ENCODE measurements around the gene SFXN5. TPM values are rescaled to one million over a fixed set of nuclear protein-coding genes. Genes with fewer than 3 reads are reported as not detected.

Gene SFXN5
- polyA plus RNA-seq, 1 donor from 2014 or later = 5.8 TPM

DNA sequence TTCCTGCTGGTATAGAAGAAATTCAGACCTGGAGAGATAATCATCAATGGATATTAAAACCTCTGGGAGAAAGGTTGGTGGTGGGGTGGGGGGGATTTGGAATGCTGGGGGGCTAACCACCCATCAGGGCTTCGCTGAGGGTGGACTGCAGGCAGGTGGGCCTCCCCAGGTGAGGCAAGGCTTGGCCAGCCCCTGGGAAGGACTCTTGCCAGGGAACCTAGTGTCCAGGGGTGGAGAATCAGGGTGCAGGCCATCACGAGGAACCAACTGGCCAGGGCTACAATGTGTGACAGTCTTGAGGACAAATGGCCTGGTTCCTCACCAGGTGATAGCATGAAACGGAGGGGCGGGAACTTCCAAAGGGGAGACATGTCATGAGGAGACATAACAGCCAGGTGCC, 29.4 kb upstream of the SFXN5 start:
- Histone ChIP-seq H3K79me2 (replicated peaks; ENCODE audit: insufficient read depth, low read length) (no peaks in the 10 kb centered on the region), H3K4me2 (ENCODE audit: low read length) (no peak overlapping the region), H3K36me3 (ENCODE audit: insufficient read depth, low read length) (no peaks in the 10 kb centered on the region), H3K9me2 (ENCODE audit: insufficient read depth, low read length) (no peaks in the 10 kb centered on the region), H2AFZ (ENCODE audit: low read depth, low read length) (no peak overlapping the region), H3K27me3 (ENCODE audit: insufficient read depth, low read depth, low read length) (no peaks in the 10 kb centered on the region), H3F3A (ENCODE audit: insufficient read depth, low read length, poor library complexity, severe bottlenecking) (no peaks in the 10 kb centered on the region), H3K27ac (ENCODE audit: low read length) (no peak overlapping the region), H3K4me3 (ENCODE audit: low read length) (no peak overlapping the region), H3K9me3 (ENCODE audit: low read length) (no peaks in the 10 kb centered on the region), H3K9ac (ENCODE audit: low read length) (no peak overlapping the region), H4K20me1 (ENCODE audit: insufficient read depth) (no peaks in the 10 kb centered on the region)
- TF ChIP-seq SMC3 (conservative IDR thresholded peaks at IDR 0.05; ENCODE audit: poor library complexity) = no peak

DNA sequence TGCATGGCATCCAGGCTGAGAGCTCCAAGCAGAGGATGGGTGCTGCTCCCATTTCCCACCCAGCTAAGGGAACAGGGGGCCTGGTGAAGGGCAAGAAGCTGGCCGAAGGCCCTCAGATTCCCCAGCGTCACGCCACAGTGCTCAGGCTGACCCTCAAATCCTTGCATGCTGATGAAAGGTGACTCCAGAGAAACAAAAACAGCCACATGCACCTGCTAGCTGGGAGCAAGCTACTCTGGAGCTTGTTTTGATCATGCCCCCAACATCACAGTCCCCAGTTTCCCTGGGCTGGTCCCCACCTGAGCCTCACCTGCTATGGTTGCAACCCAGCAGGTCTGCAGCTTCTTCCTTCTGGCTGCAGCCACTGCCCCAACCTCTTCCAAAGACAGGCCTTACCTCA, 28.0 kb upstream of the SFXN5 start:
- no peak overlapping the region for H3K9ac ChIP-seq (ENCODE audit: low read length)
- no peaks in the 10 kb centered on the region for H3K9me3 ChIP-seq (ENCODE audit: low read length)
- H3K9me2 ChIP-seq (ENCODE audit: insufficient read depth, low read length) = no peaks in the 10 kb centered on the region
- H3K4me2 ChIP-seq (ENCODE audit: low read length) = no peak overlapping the region
- H3F3A ChIP-seq (ENCODE audit: insufficient read depth, low read length, poor library complexity, severe bottlenecking) = no peaks in the 10 kb centered on the region
- H3K27me3 ChIP-seq (ENCODE audit: insufficient read depth, low read depth, low read length) = no peaks in the 10 kb centered on the region
- no peak overlapping the region for H3K4me3 ChIP-seq (ENCODE audit: low read length)
- no peaks in the 10 kb centered on the region for H3K36me3 ChIP-seq (ENCODE audit: insufficient read depth, low read length)
- no peak overlapping the region for H2AFZ ChIP-seq (ENCODE audit: low read depth, low read length)
- no peaks in the 10 kb centered on the region for H3K79me2 ChIP-seq (replicated peaks; ENCODE audit: insufficient read depth, low read length)
- TF ChIP-seq MXI1 (conservative IDR thresholded peaks at IDR 0.05; ENCODE audit: poor library complexity, severe bottlenecking) (no peak), POLR2AphosphoS5 (IDR thresholded peaks at IDR 0.05) (no peak), RAD21 (conservative IDR thresholded peaks at IDR 0.05) (no peak), EZH2 (IDR thresholded peaks at IDR 0.05; ENCODE audit: borderline replicate concordance, insufficient read depth, low read length, poor library complexity, severe bottlenecking) (no peak), SMC3 (conservative IDR thresholded peaks at IDR 0.05; ENCODE audit: poor library complexity) (no peak), EP300 (conservative IDR thresholded peaks at IDR 0.05; ENCODE audit: poor library complexity, severe bottlenecking) (no peak), TAF1 (IDR thresholded peaks at IDR 0.05; ENCODE audit: low read depth) (no peak), REST (IDR thresholded peaks at IDR 0.05; ENCODE audit: borderline replicate concordance) (no peak)
- TF ChIP-seq, protein P1, sequence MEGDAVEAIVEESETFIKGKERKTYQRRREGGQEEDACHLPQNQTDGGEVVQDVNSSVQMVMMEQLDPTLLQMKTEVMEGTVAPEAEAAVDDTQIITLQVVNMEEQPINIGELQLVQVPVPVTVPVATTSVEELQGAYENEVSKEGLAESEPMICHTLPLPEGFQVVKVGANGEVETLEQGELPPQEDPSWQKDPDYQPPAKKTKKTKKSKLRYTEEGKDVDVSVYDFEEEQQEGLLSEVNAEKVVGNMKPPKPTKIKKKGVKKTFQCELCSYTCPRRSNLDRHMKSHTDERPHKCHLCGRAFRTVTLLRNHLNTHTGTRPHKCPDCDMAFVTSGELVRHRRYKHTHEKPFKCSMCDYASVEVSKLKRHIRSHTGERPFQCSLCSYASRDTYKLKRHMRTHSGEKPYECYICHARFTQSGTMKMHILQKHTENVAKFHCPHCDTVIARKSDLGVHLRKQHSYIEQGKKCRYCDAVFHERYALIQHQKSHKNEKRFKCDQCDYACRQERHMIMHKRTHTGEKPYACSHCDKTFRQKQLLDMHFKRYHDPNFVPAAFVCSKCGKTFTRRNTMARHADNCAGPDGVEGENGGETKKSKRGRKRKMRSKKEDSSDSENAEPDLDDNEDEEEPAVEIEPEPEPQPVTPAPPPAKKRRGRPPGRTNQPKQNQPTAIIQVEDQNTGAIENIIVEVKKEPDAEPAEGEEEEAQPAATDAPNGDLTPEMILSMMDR (IDR thresholded peaks at IDR 0.05; ENCODE audit: poor library complexity, severe bottlenecking) = no peak
- H4K20me1 ChIP-seq (ENCODE audit: insufficient read depth) = no peaks in the 10 kb centered on the region
- H3K27ac ChIP-seq (ENCODE audit: low read length) = no peak overlapping the region

- TF ChIP-seq EZH2 (IDR thresholded peaks at IDR 0.05; ENCODE audit: borderline replicate concordance, insufficient read depth, low read length, poor library complexity, severe bottlenecking) (no peak), RAD21 (conservative IDR thresholded peaks at IDR 0.05) (no peak), REST (IDR thresholded peaks at IDR 0.05; ENCODE audit: borderline replicate concordance) (no peak), EP300 (conservative IDR thresholded peaks at IDR 0.05; ENCODE audit: poor library complexity, severe bottlenecking) (no peak), POLR2AphosphoS5 (IDR thresholded peaks at IDR 0.05) (no peak), SMC3 (conservative IDR thresholded peaks at IDR 0.05; ENCODE audit: poor library complexity) (no peak), MXI1 (conservative IDR thresholded peaks at IDR 0.05; ENCODE audit: poor library complexity, severe bottlenecking) (no peak), TAF1 (IDR thresholded peaks at IDR 0.05; ENCODE audit: low read depth) (no peak)
- TF ChIP-seq, protein P1 (IDR thresholded peaks at IDR 0.05; ENCODE audit: poor library complexity, severe bottlenecking) = no peak
- Histone ChIP-seq H3K9me3 (ENCODE audit: low read length) (no peaks in the 10 kb centered on the region), H3K79me2 (replicated peaks; ENCODE audit: insufficient read depth, low read length) (no peaks in the 10 kb centered on the region)
These were observed 24.4 kb upstream of the SFXN5 start for GRCh38 chr2:73095910-73096309.

More at GRCh38 chr2:73095910-73096309, 24.4 kb upstream of the SFXN5 start:
- no peaks in the 10 kb centered on the region for H3K36me3 ChIP-seq (ENCODE audit: insufficient read depth, low read length)
- H3K27ac ChIP-seq (ENCODE audit: low read length) = no peak overlapping the region
- H3K9ac ChIP-seq (ENCODE audit: low read length) = no peak overlapping the region
- H4K20me1 ChIP-seq (ENCODE audit: insufficient read depth) = no peaks in the 10 kb centered on the region
- H3F3A ChIP-seq (ENCODE audit: insufficient read depth, low read length, poor library complexity, severe bottlenecking) = no peaks in the 10 kb centered on the region
- no peaks in the 10 kb centered on the region for H3K9me2 ChIP-seq (ENCODE audit: insufficient read depth, low read length)
- no peak overlapping the region for H2AFZ ChIP-seq (ENCODE audit: low read depth, low read length)
- H3K27me3 ChIP-seq (ENCODE audit: insufficient read depth, low read depth, low read length) = no peaks in the 10 kb centered on the region
- H3K4me2 ChIP-seq (ENCODE audit: low read length) = no peak overlapping the region
- no peak overlapping the region for H3K4me3 ChIP-seq (ENCODE audit: low read length)

All from neural cell (in vitro differentiated cells).